ENCODE measurements around the gene LAMP5.
A peak's percentile ranks its signal among the peaks of the same experiment; 100 is the strongest.

Gene LAMP5

DNA sequence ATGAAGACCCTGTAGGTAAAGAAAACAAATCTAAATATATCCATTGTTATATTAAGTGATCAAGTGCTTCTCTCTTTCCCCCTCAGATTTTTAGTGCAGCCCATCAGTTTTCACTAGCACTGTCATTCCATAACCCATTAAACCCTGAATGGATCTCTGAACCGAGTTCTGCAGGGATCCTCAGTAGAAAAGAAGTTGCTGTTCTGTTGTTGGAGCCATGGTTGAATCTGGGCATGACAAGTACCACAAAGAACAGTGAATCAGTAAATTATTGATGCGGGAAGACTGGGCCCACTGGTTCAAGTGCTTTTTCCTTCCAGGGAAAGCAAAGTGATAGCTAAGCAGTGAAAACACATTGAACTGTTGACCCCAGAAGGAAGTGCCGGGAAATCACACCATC, 60.4 kb downstream of the LAMP5 start:
- peaks cover 55% of the 10 kb centered on the region for H3K4me1 ChIP-seq (ENCODE audit: insufficient read depth, low read length)
- H3K27me3 ChIP-seq (ENCODE audit: insufficient read depth, low read length): peaks cover 49% of the 10 kb centered on the region
- no peak overlapping the region for H3K27ac ChIP-seq (ENCODE audit: low read length)
- no peaks in the 10 kb centered on the region for H3K9me3 ChIP-seq (ENCODE audit: insufficient read depth, low read depth, low read length)
- no peaks in the 10 kb centered on the region for H3K36me3 ChIP-seq (ENCODE audit: insufficient read depth, low read depth, low read length)
- H3K4me3 ChIP-seq (ENCODE audit: low read length): peak overlapping the region; percentile 31; the same call in 1 of the 2 replicates
- no peak overlapping the region for H3K9ac ChIP-seq (ENCODE audit: low read depth, low read length)

DNA sequence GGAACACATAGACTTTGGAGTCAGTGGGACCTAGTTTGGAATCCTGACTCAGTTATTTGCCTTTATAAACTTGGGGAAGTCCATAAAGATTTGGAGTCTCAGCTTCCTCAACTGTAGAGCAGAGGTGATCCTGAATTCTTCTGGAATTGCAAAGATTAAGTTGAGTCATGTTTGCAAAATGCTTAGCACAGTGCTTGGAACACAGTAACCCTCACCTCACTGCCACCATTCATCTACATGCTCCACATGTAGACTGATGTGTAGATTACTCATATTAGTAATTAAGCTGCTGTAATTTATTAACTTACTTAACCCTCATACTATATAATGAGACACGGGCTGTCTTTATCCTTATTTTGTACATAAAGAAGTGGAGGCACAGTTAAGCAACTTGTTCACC, 61.4 kb downstream of the LAMP5 start:
- Histone ChIP-seq H3K4me1 (ENCODE audit: insufficient read depth, low read length) (peaks cover 53% of the 10 kb centered on the region), H3K36me3 (ENCODE audit: insufficient read depth, low read depth, low read length) (no peaks in the 10 kb centered on the region), H3K27me3 (ENCODE audit: insufficient read depth, low read length) (peaks cover 43% of the 10 kb centered on the region), H3K4me3 (ENCODE audit: low read length) (no peak overlapping the region), H3K27ac (ENCODE audit: low read length) (no peak overlapping the region), H3K9ac (ENCODE audit: low read depth, low read length) (no peak overlapping the region), H3K9me3 (ENCODE audit: insufficient read depth, low read depth, low read length) (no peaks in the 10 kb centered on the region)

GRCh38 chr20:9576695-9577094, 62.3 kb downstream of the LAMP5 start:
- H3K27me3 ChIP-seq (ENCODE audit: insufficient read depth, low read length): peaks cover 35% of the 10 kb centered on the region
- no peak overlapping the region for H3K27ac ChIP-seq (ENCODE audit: low read length)
- H3K4me1 ChIP-seq (ENCODE audit: insufficient read depth, low read length): peaks cover 47% of the 10 kb centered on the region
- no peaks in the 10 kb centered on the region for H3K9me3 ChIP-seq (ENCODE audit: insufficient read depth, low read depth, low read length)
- H3K36me3 ChIP-seq (ENCODE audit: insufficient read depth, low read depth, low read length): no peaks in the 10 kb centered on the region
- H3K4me3 ChIP-seq (ENCODE audit: low read length): no peak overlapping the region
- H3K9ac ChIP-seq (ENCODE audit: low read depth, low read length): no peak overlapping the region

DNA sequence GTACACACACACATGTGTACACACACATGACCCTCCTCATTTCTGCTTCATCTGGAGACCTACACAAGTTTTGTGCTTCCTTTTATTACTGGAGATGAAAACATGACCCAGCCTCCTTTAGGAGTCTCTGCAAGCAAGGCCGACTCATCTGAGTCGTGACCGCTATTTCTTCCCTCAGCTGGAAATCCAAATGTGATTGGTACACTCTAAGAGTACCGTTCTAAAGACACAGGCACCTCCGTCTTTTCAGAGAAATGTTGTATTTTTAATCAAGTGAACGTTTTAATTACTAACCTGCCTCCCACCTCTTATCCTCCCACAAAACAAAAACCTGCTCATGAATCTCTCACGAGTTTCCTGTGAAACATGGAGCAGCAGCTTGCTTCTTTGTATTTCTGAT, 63.0 kb downstream of the LAMP5 start:
- Histone ChIP-seq H3K27ac (ENCODE audit: low read length) (no peak overlapping the region), H3K9me3 (ENCODE audit: insufficient read depth, low read depth, low read length) (no peaks in the 10 kb centered on the region), H3K9ac (ENCODE audit: low read depth, low read length) (no peak overlapping the region), H3K4me3 (ENCODE audit: low read length) (no peak overlapping the region), H3K27me3 (ENCODE audit: insufficient read depth, low read length) (peaks cover 34% of the 10 kb centered on the region), H3K4me1 (ENCODE audit: insufficient read depth, low read length) (peaks cover 40% of the 10 kb centered on the region), H3K36me3 (ENCODE audit: insufficient read depth, low read depth, low read length) (no peaks in the 10 kb centered on the region)

DNA sequence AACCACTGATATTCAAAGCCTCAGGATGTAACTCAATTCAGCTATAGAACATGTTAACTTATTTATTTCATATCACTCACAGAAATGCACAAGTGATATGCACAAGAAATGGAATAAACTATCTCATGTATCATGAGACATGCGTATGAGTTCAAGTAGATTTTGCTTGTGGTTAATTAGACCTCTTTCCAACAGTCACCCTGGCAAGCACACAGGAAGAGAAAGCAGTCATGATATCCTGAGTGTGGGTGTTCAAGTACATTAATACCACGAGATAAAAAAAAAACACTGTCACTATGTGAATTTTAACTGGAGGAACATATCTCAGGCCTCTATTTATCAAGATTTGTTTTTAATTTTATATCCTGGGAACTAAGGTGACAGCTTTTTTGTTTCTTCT, 64.2 kb downstream of the LAMP5 start:
- Histone ChIP-seq H3K27ac (ENCODE audit: low read length) (no peak overlapping the region), H3K4me1 (ENCODE audit: insufficient read depth, low read length) (peaks cover 31% of the 10 kb centered on the region), H3K36me3 (ENCODE audit: insufficient read depth, low read depth, low read length) (no peaks in the 10 kb centered on the region), H3K9me3 (ENCODE audit: insufficient read depth, low read depth, low read length) (no peaks in the 10 kb centered on the region), H3K4me3 (ENCODE audit: low read length) (no peak overlapping the region), H3K27me3 (ENCODE audit: insufficient read depth, low read length) (peaks cover 29% of the 10 kb centered on the region), H3K9ac (ENCODE audit: low read depth, low read length) (no peak overlapping the region)

All from iPS-20b (cell line).